ENCODE data around the gene HMGN3. TPM values are rescaled to one million over a fixed set of nuclear protein-coding genes. Genes with fewer than 3 reads are reported as not detected.

HMGN3 gene
- total RNA-seq, 4 donors from 2014 or later, result 45.1 to 77.6 (median 59.4) TPM

- no peak overlapping the region for H3K4me3 ChIP-seq
- H3K27me3 ChIP-seq, result no peaks in the 10 kb centered on the region
- TF ChIP-seq POLR2A (IDR thresholded peaks at IDR 0.05) (no peak), CTCF (IDR thresholded peaks at IDR 0.05) (no peak)
- DNase-seq, result no peak
- H3K9me3 ChIP-seq, result no peaks in the 10 kb centered on the region
- intact Hi-C loops (cut with DNase I; ENCODE audit: low total_unique reads), result no loop called here
- H3K36me3 ChIP-seq, result no peaks in the 10 kb centered on the region
- H3K4me1 ChIP-seq, result no peaks in the 10 kb centered on the region
- no peak overlapping the region for H3K27ac ChIP-seq
These were observed 7.8 kb downstream of the HMGN3 start for GRCh38 chr6:79226660-79227059.

- no peaks in the 10 kb centered on the region for H3K4me1 ChIP-seq
- no peaks in the 10 kb centered on the region for H3K27me3 ChIP-seq
- no peak for TF ChIP-seq CTCF (IDR thresholded peaks at IDR 0.05)
- no peak for TF ChIP-seq POLR2A (IDR thresholded peaks at IDR 0.05)
- H3K36me3 ChIP-seq, result no peaks in the 10 kb centered on the region
- H3K27ac ChIP-seq, result no peak overlapping the region
- intact Hi-C loops (cut with DNase I; ENCODE audit: low total_unique reads), result no loop called here
- no peak for DNase-seq
- H3K9me3 ChIP-seq, result no peaks in the 10 kb centered on the region
- H3K4me3 ChIP-seq, result no peak overlapping the region
These were observed 8.5 kb downstream of the HMGN3 start for GRCh38 chr6:79225717-79226599.

- no peak overlapping the region for H3K27ac ChIP-seq
- no peaks in the 10 kb centered on the region for H3K4me1 ChIP-seq
- TF ChIP-seq CTCF (IDR thresholded peaks at IDR 0.05) (no peak), POLR2A (IDR thresholded peaks at IDR 0.05) (no peak)
- H3K27me3 ChIP-seq, result no peaks in the 10 kb centered on the region
- intact Hi-C loops (cut with DNase I; ENCODE audit: low total_unique reads), result no loop called here
- no peak for DNase-seq
- H3K36me3 ChIP-seq, result no peaks in the 10 kb centered on the region
- H3K9me3 ChIP-seq, result no peaks in the 10 kb centered on the region
- no peak overlapping the region for H3K4me3 ChIP-seq
These were observed 10.7 kb downstream of the HMGN3 start for GRCh38 chr6:79223611-79224404.

GRCh38 chr6:79215213-79215824 lies 19.2 kb downstream of the HMGN3 start:
- H3K9me3 ChIP-seq, result no peaks in the 10 kb centered on the region
- intact Hi-C loops (cut with DNase I; ENCODE audit: low total_unique reads), result no loop called here
- no peak overlapping the region for H3K4me3 ChIP-seq
- H3K4me1 ChIP-seq, result no peaks in the 10 kb centered on the region
- no peak overlapping the region for H3K27ac ChIP-seq
- no peak for DNase-seq
- TF ChIP-seq POLR2A (IDR thresholded peaks at IDR 0.05) (no peak), CTCF (IDR thresholded peaks at IDR 0.05) (no peak)
- H3K27me3 ChIP-seq, result no peaks in the 10 kb centered on the region
- H3K36me3 ChIP-seq, result no peaks in the 10 kb centered on the region

All from uterus (tissue), 4 donors.